Vagina (tissue), 2 donors: ENCODE results near the gene GH2.
"Not testable (repeated sequence)": the region's sequence is repeated elsewhere in the genome, so short reads cannot be mapped to it uniquely, and the experiment has no call there.

Experiments
- CTCF ChIP-seq, 3 experiments: fragments of 450-650 bp in 2 of 3; fragments of 200-600 bp in 1 of 3; sonication (generic) in 1 of 3; IDR thresholded peaks; one replicate each; pipeline ENCODE4 v1.5.1; 2017 to 2019; ENCODE audit warnings: antibody characterized with exemption in 3 of 3, mild to moderate bottlenecking in 2 of 3, moderate library complexity in 2 of 3
- POLR2A ChIP-seq, 2 donors: fragments of 450-650 bp; IDR thresholded peaks; one replicate each; pipeline ENCODE4 v1.6.1; 2017; ENCODE audit warnings: antibody characterized with exemption in 2 of 2, mild to moderate bottlenecking in 2 of 2, moderate library complexity in 2 of 2

GRCh38 chr17:63894021-63894420 is 12.3 kb upstream of the GH2 start:
- TF ChIP-seq POLR2A, CTCF (IDR thresholded peaks at IDR 0.05): not testable (repeated sequence)
